ENCODE measurements around the gene CERT1. TPM values are rescaled to one million over a fixed set of nuclear protein-coding genes. Genes with fewer than 3 reads are reported as not detected.

The CERT1 gene
- total RNA-seq, 2 experiments from 2014 or later = 13.3 to 33.6 TPM

DNA sequence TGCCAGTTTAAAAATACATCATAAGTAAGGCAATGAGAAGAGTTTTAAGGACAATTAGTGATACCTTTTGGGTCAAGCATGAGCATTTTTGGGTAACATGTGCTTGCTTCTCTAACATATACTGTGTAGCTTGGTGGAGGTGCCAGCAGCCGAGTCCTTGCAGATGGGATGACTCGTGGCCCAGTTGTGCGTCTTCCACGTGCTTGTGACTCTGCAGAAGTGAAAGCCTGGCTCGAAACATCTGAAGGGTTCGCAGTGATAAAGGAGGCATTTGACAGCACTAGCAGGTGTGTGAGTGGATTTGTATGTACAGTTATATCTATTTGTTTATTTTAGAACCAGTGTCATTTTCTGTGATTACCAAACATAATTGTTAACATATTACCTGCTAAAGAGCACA lies 156.2 kb downstream of the CERT1 start:
- intact Hi-C loops (cut with micrococcal nuclease; ENCODE audit: unreplicated experiment) = no loop called here

DNA sequence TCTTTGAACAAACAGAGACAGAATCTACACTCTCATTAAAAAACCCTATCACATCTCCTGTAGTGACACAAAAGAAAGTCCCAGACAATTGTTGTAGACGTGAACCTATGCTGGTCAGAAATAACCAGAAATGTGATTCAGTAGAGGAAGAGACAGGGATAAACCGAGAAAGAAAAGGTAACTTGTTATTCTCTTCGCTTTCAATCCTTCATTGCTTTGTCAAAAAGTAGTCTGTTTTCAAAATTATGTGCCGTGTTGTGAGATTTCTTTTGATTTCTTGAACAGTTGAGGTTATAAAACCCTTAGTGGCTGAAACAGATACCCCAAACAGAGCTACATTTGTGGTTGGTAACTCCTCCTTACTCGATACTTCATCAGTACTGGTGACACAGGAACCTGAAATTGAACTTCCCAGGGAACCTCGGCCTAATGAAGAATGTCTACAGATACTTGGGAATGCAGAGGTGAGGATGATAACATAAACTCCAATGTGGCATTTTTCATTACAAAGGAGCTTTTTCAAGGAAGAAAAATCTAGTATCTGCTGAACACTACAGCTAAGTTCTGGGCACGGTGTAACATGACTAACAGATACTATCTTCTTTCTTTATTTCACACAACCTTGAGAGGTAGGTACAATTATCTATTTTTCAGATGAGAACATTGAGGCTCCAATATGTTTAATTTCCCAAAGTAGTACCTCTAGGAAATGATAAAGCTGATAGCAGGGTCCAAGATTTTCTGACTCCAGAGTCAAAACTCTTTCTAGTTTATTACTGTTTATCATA lies 160.1 kb downstream of the CERT1 start:
- no peak overlapping the region for H3K4me3 ChIP-seq (ENCODE audit: low read depth, low read length, poor library complexity, severe bottlenecking)
- H3K9me2 ChIP-seq (ENCODE audit: insufficient read depth, low read length) = no peaks in the 10 kb centered on the region
- POLR2A ChIA-PET = interaction anchor here (0.6 to 1.5 kb wide), 6 partner anchors 10 to 969 kb away, joined by 3 to 5 read pairs (median 4); partner anchors contain the start of gene HMGCR
- H3K9me3 ChIP-seq (ENCODE audit: low read length) = no peaks in the 10 kb centered on the region
- H3K4me1 ChIP-seq (ENCODE audit: insufficient read depth, low read length, poor library complexity, severe bottlenecking) = no peaks in the 10 kb centered on the region
- H3K27ac ChIP-seq (ENCODE audit: low read depth, low read length, poor library complexity, severe bottlenecking) = no peak overlapping the region
- H2AFZ ChIP-seq (ENCODE audit: low read length) = no peak overlapping the region
- no peak for TF ChIP-seq EZH2phosphoT487 (IDR thresholded peaks at IDR 0.05; ENCODE audit: borderline replicate concordance, low read depth, low read length)
- TF ChIP-seq, protein P1, sequence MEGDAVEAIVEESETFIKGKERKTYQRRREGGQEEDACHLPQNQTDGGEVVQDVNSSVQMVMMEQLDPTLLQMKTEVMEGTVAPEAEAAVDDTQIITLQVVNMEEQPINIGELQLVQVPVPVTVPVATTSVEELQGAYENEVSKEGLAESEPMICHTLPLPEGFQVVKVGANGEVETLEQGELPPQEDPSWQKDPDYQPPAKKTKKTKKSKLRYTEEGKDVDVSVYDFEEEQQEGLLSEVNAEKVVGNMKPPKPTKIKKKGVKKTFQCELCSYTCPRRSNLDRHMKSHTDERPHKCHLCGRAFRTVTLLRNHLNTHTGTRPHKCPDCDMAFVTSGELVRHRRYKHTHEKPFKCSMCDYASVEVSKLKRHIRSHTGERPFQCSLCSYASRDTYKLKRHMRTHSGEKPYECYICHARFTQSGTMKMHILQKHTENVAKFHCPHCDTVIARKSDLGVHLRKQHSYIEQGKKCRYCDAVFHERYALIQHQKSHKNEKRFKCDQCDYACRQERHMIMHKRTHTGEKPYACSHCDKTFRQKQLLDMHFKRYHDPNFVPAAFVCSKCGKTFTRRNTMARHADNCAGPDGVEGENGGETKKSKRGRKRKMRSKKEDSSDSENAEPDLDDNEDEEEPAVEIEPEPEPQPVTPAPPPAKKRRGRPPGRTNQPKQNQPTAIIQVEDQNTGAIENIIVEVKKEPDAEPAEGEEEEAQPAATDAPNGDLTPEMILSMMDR (conservative IDR thresholded peaks at IDR 0.05; ENCODE audit: low read length) = no peak
- no peaks in the 10 kb centered on the region for H4K20me1 ChIP-seq (ENCODE audit: insufficient read depth, low read length)
- TSS peak; percentile 45 for BruUV-seq (replicated peaks)
- intact Hi-C loops (cut with micrococcal nuclease; ENCODE audit: unreplicated experiment) = no loop called here
- CTCF ChIA-PET (ENCODE audit: unreplicated experiment) = no interaction called here
- H3K36me3 ChIP-seq (ENCODE audit: insufficient read depth, low read length) = peaks cover 96% of the 10 kb centered on the region
- no peak overlapping the region for H3K4me2 ChIP-seq (ENCODE audit: low read length)
- H3K79me2 ChIP-seq (ENCODE audit: insufficient read depth, low read depth, low read length) = no peaks in the 10 kb centered on the region; the same call in 1 of the 2 replicates
- no peak for DNase-seq (ENCODE audit: low spot score)

More for the DNA sequence above, 156.2 kb downstream of the CERT1 start:
- no peaks in the 10 kb centered on the region for H4K20me1 ChIP-seq (ENCODE audit: insufficient read depth, low read length)
- H3K9me2 ChIP-seq (ENCODE audit: insufficient read depth, low read length) = no peaks in the 10 kb centered on the region
- no peaks in the 10 kb centered on the region for H3K9me3 ChIP-seq (ENCODE audit: low read length)
- H3K79me2 ChIP-seq (ENCODE audit: insufficient read depth, low read depth, low read length) = no peaks in the 10 kb centered on the region
- no peak overlapping the region for H3K27ac ChIP-seq (ENCODE audit: low read depth, low read length, poor library complexity, severe bottlenecking)
- H2AFZ ChIP-seq (ENCODE audit: low read length) = no peak overlapping the region
- BruUV-seq (replicated peaks) = no TSS peak
- CTCF ChIA-PET (ENCODE audit: unreplicated experiment) = no interaction called here
- no peak overlapping the region for H3K4me3 ChIP-seq (ENCODE audit: low read depth, low read length, poor library complexity, severe bottlenecking)
- POLR2A ChIA-PET = interaction anchor here (0.9 to 1.0 kb wide), 3 partner anchors 12 to 19 kb away, joined by 3 read pairs; partner anchors contain the start of gene HMGCR
- peaks cover 98% of the 10 kb centered on the region for H3K36me3 ChIP-seq (ENCODE audit: insufficient read depth, low read length)
- no peaks in the 10 kb centered on the region for H3K4me1 ChIP-seq (ENCODE audit: insufficient read depth, low read length, poor library complexity, severe bottlenecking)
- no peak for TF ChIP-seq EZH2phosphoT487 (IDR thresholded peaks at IDR 0.05; ENCODE audit: borderline replicate concordance, low read depth, low read length)
- TF ChIP-seq, protein P1 (conservative IDR thresholded peaks at IDR 0.05; ENCODE audit: low read length) = no peak
- no peak for DNase-seq (ENCODE audit: low spot score)
- H3K4me2 ChIP-seq (ENCODE audit: low read length) = no peak overlapping the region

DNA sequence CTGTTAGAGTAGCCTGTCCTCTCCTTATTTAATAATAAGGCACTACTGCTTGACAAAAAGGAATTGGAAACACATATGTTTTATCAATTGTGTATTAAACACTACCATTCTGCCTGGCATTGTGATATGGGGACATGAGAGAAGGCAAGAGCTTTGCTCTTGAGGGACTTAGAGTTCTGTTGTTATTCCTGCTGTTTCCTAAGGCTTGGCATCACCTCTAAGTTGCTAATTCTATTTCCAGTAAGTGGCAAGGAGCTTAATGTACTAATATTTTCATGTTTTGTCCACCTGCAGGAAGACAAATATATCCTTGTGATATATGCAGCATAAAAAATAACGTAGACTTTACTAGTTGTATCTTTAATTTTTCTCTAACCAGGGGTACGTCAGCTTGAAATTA lies 161.8 kb downstream of the CERT1 start:
- BruUV-seq (replicated peaks) = no TSS peak
- no peak for TF ChIP-seq EZH2phosphoT487 (IDR thresholded peaks at IDR 0.05; ENCODE audit: borderline replicate concordance, low read depth, low read length)
- TF ChIP-seq, protein P1 (conservative IDR thresholded peaks at IDR 0.05; ENCODE audit: low read length) = no peak
- DNase-seq (ENCODE audit: low spot score) = no peak
- intact Hi-C loops (cut with micrococcal nuclease; ENCODE audit: unreplicated experiment) = no loop called here
- Histone ChIP-seq H3K36me3 (ENCODE audit: insufficient read depth, low read length) (peaks cover 96% of the 10 kb centered on the region), H3K4me3 (ENCODE audit: low read depth, low read length, poor library complexity, severe bottlenecking) (no peak overlapping the region), H3K27ac (ENCODE audit: low read depth, low read length, poor library complexity, severe bottlenecking) (no peak overlapping the region), H3K9me3 (ENCODE audit: low read length) (no peaks in the 10 kb centered on the region), H3K9me2 (ENCODE audit: insufficient read depth, low read length) (no peaks in the 10 kb centered on the region), H3K4me2 (ENCODE audit: low read length) (no peak overlapping the region), H3K4me1 (ENCODE audit: insufficient read depth, low read length, poor library complexity, severe bottlenecking) (no peaks in the 10 kb centered on the region), H2AFZ (ENCODE audit: low read length) (no peak overlapping the region), H4K20me1 (ENCODE audit: insufficient read depth, low read length) (no peaks in the 10 kb centered on the region), H3K79me2 (ENCODE audit: insufficient read depth, low read depth, low read length) (no peaks in the 10 kb centered on the region; the same call in 1 of the 2 replicates)
- ChIA-PET CTCF (ENCODE audit: unreplicated experiment) (no interaction called here), POLR2A (interaction anchor here (0.6 to 0.9 kb wide), 2 partner anchors 10 to 11 kb away, joined by 3 to 5 read pairs; no protein-coding TSS in a partner anchor)

Measured in OCI-LY7 (cell line).